Trophoblast cell (in vitro differentiated cells and primary cell): ENCODE data around the gene ATP5MC2.
"Not testable (repeated sequence)": the region's sequence is repeated elsewhere in the genome, so short reads cannot be mapped to it uniquely, and the experiment has no call there.

ENCODE experiments used
- DNase-seq, 2 donors: peaks; one replicate each; pipeline ENCODE4 v3.0.0-alpha.2; 2016
- H2AFZ ChIP-seq: 2 replicates; pipeline ENCODE4 v1.6.1; 2013; ENCODE audit warnings: low read length, moderate library complexity, mild to moderate bottlenecking; ENCODE audit not compliant: insufficient read depth, poor library complexity
- H2AK5ac ChIP-seq: 2 replicates; pipeline ENCODE4 v1.6.1; 2013; ENCODE audit warnings: mild to moderate bottlenecking, low read length
- H2BK120ac ChIP-seq: 2 replicates; pipeline ENCODE4 v1.6.1; 2013; ENCODE audit warnings: low read length, mild to moderate bottlenecking, moderate library complexity; ENCODE audit not compliant: insufficient read depth, poor library complexity
- H2BK12ac ChIP-seq: 2 replicates; pipeline ENCODE4 v1.6.1; 2013; ENCODE audit warnings: mild to moderate bottlenecking, low read length, moderate library complexity
- H2BK5ac ChIP-seq: 2 replicates; pipeline ENCODE4 v1.6.1; 2013; ENCODE audit warnings: low read length, low read depth, moderate library complexity, mild to moderate bottlenecking; ENCODE audit not compliant: poor library complexity
- H3K14ac ChIP-seq: 2 replicates; pipeline ENCODE4 v1.6.1; 2013; ENCODE audit warnings: mild to moderate bottlenecking, low read length
- H3K18ac ChIP-seq: 2 replicates; pipeline ENCODE4 v1.6.1; 2013; ENCODE audit warnings: mild to moderate bottlenecking, low read length
- H3K23ac ChIP-seq: 2 replicates; pipeline ENCODE4 v1.6.1; 2013; ENCODE audit warnings: low read length
- H3K27ac ChIP-seq: 2 replicates; pipeline ENCODE4 v1.5.1; 2013; ENCODE audit warnings: low read depth, mild to moderate bottlenecking, inconsistent platforms, low read length, moderate library complexity
- H3K27me3 ChIP-seq: 2 replicates; pipeline ENCODE4 v1.6.1; 2013; ENCODE audit warnings: inconsistent platforms, mild to moderate bottlenecking, low read length, moderate library complexity; ENCODE audit not compliant: insufficient read depth
- H3K36me3 ChIP-seq, 2 experiments: 1 replicate in 1 of 2; 2 replicates in 1 of 2; pipeline ENCODE4 v1.6.1; 2013; ENCODE audit warnings: low read length in 2 of 2, mild to moderate bottlenecking in 2 of 2, moderate library complexity in 1 of 2; ENCODE audit not compliant: insufficient read depth in 2 of 2, control insufficient read depth in 1 of 2
- H3K4ac ChIP-seq: 2 replicates; pipeline ENCODE4 v1.6.1; 2013; ENCODE audit warnings: low read depth, mild to moderate bottlenecking, low read length, moderate library complexity
- H3K4me1 ChIP-seq, 2 experiments: 1 replicate in 1 of 2; 2 replicates in 1 of 2; pipeline ENCODE4 v1.6.1; 2013; ENCODE audit warnings: low read length in 2 of 2, mild to moderate bottlenecking in 2 of 2, moderate library complexity in 1 of 2; ENCODE audit not compliant: insufficient read depth in 2 of 2, control insufficient read depth in 1 of 2
- H3K4me2 ChIP-seq: 2 replicates; pipeline ENCODE4 v1.6.1; 2013; ENCODE audit warnings: inconsistent platforms, mild to moderate bottlenecking, low read length, moderate library complexity
- H3K4me3 ChIP-seq: 2 replicates; pipeline ENCODE4 v1.5.1; 2013; ENCODE audit warnings: mild to moderate bottlenecking, low read depth, low read length, inconsistent platforms
- H3K79me1 ChIP-seq: one replicate; pipeline ENCODE4 v1.6.1; 2013; ENCODE audit warnings: low read length
- H3K79me2 ChIP-seq: 2 replicates; pipeline ENCODE4 v1.6.1; 2013; ENCODE audit warnings: low read length, mild to moderate bottlenecking; ENCODE audit not compliant: control insufficient read depth, insufficient read depth, poor library complexity
- H3K9ac ChIP-seq: 2 replicates; pipeline ENCODE4 v1.6.1; 2013; ENCODE audit warnings: mild to moderate bottlenecking, low read length
- H3K9me3 ChIP-seq: 2 replicates; pipeline ENCODE4 v1.6.1; 2013; ENCODE audit warnings: low read depth, mild to moderate bottlenecking, control low read depth, inconsistent platforms, low read length; ENCODE audit not compliant: insufficient read depth
- H4K12ac ChIP-seq: 2 replicates; pipeline ENCODE4 v1.6.1; 2013; ENCODE audit warnings: low read depth, mild to moderate bottlenecking, low read length, moderate library complexity
- H4K8ac ChIP-seq: 2 replicates; pipeline ENCODE4 v1.6.1; 2013; ENCODE audit warnings: low read depth, mild to moderate bottlenecking, low read length, moderate library complexity
- H4K91ac ChIP-seq: one replicate; pipeline ENCODE4 v1.6.1; 2013; ENCODE audit warnings: low read depth, mild to moderate bottlenecking, low read length, moderate library complexity
- WGBS: extraction: QIAGEN DNeasy Blood & Tissue Kit; methylation state at CpG from one replicate; pipeline ENCODE4 v1.1.7; 2013; ENCODE audit warnings: missing lambda C conversion rate; ENCODE audit not compliant: insufficient read length, insufficient coverage; ENCODE audit errors: extremely low coverage; 5-methylcytosine and 5-hydroxymethylcytosine counted together

ATP5MC2 gene

DNA sequence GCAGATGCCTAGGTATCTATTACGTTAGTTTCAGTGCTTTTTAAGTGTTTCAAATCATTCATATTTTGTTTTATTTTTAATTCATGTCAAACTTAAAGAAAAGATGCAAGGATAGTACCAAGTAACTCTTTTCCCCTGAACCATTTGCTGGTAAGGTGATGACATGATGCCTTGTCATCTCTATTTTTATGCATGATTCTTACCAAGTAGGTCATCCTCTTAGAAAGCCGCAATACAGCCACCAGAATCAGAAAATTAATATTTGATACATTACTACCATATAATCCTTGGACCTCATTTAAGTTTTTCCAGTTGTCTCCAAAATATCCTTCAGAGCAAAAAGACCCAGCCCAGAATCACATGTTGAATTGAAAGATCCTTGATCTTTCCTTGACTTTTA is 22.3 kb downstream of the ATP5MC2 start:
- no peak for DNase-seq

DNA sequence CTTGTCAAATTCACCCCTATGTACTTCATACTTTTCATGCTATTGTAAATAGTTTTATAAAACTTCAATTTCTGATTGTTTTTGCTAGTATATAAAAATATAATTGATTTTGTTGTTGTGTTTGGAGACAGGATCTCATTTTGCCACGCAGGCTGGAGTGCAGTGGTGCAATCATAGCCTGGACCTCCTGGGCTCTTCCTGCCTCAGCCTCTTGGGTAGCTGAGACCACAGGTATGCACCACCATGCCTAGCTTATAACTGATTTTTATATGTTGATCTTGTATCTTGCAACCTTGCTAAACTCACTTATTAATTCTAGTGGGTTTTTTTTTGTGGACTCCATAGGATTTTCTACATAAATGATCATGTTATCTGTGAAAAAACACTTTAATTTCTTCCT is 23.5 kb downstream of the ATP5MC2 start:
- no peak overlapping the region for H3K4ac ChIP-seq
- H3K4me1 ChIP-seq, result no peaks in the 10 kb centered on the region
- no peaks in the 10 kb centered on the region for H3K79me1 ChIP-seq
- no peak overlapping the region for H3K18ac ChIP-seq
- no peak for DNase-seq
- H3K36me3 ChIP-seq, result no peaks in the 10 kb centered on the region
- H3K27ac ChIP-seq, result no peak overlapping the region
- H3K27me3 ChIP-seq, result no peaks in the 10 kb centered on the region
- no peak overlapping the region for H2AK5ac ChIP-seq
- no peak overlapping the region for H4K91ac ChIP-seq
- no peak overlapping the region for H2BK12ac ChIP-seq
- no peak overlapping the region for H4K8ac ChIP-seq
- H3K14ac ChIP-seq, result no peak overlapping the region
- H3K9ac ChIP-seq, result no peak overlapping the region
- no peak overlapping the region for H2BK120ac ChIP-seq
- H3K79me2 ChIP-seq, result no peaks in the 10 kb centered on the region
- H3K4me2 ChIP-seq, result no peak overlapping the region
- WGBS, result no CpG with 5 or more reads among the region's 1 CpG
- no peak overlapping the region for H3K23ac ChIP-seq
- no peak overlapping the region for H2BK5ac ChIP-seq
- H3K4me3 ChIP-seq, result no peak overlapping the region
- H3K9me3 ChIP-seq, result no peaks in the 10 kb centered on the region
- H4K12ac ChIP-seq, result no peak overlapping the region
- no peak overlapping the region for H2AFZ ChIP-seq

More for the DNA sequence above, 22.3 kb downstream of the ATP5MC2 start:
- Histone ChIP-seq H3K4ac (no peak overlapping the region), H3K18ac (no peak overlapping the region), H4K8ac (no peak overlapping the region), H2AFZ (no peak overlapping the region), H3K27me3 (no peaks in the 10 kb centered on the region), H2BK5ac (no peak overlapping the region), H3K4me2 (no peak overlapping the region), H3K79me2 (no peaks in the 10 kb centered on the region), H3K4me1 (no peaks in the 10 kb centered on the region), H2BK12ac (no peak overlapping the region), H2AK5ac (no peak overlapping the region), H3K36me3 (no peaks in the 10 kb centered on the region), H3K9ac (no peak overlapping the region), H3K4me3 (no peak overlapping the region), H4K91ac (no peak overlapping the region), H3K79me1 (no peaks in the 10 kb centered on the region), H4K12ac (no peak overlapping the region), H3K27ac (no peak overlapping the region), H2BK120ac (no peak overlapping the region), H3K9me3 (no peaks in the 10 kb centered on the region), H3K23ac (no peak overlapping the region), H3K14ac (no peak overlapping the region)
- no CpG with 5 or more reads among the region's 2 CpGs for WGBS

DNA sequence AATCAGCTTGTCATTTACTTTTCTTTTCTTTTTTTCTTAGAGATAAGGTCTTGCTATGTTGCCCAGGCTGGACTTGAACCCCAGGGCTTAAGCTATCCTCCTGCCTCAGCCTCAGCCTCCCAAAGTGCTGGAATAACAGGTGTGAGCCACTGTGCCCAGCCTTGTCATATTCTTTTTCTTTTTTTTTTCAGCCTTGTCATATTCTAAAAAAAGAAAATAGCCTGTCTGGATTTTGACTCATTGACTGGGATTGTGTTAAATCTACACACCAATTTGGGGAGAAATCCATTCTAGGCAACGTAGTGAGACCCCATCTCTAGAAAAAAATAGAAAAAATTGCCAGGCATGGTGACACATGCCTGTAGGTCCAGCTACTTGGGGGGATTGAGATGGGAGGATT is 24.1 kb downstream of the ATP5MC2 start:
- Histone ChIP-seq H2BK120ac (no peak overlapping the region), H3K27me3 (no peaks in the 10 kb centered on the region), H3K18ac (no peak overlapping the region), H3K79me1 (no peaks in the 10 kb centered on the region), H4K12ac (no peak overlapping the region), H2BK12ac (no peak overlapping the region), H2AK5ac (no peak overlapping the region), H3K23ac (no peak overlapping the region), H3K14ac (no peak overlapping the region), H4K8ac (no peak overlapping the region), H3K9ac (no peak overlapping the region), H3K4ac (no peak overlapping the region), H2AFZ (no peak overlapping the region), H2BK5ac (no peak overlapping the region), H3K36me3 (no peaks in the 10 kb centered on the region), H3K4me1 (no peaks in the 10 kb centered on the region), H3K4me2 (no peak overlapping the region), H4K91ac (no peak overlapping the region), H3K79me2 (no peaks in the 10 kb centered on the region), H3K9me3 (no peaks in the 10 kb centered on the region), H3K27ac (no peak overlapping the region), H3K4me3 (no peak overlapping the region)
- peak in 1 of 2 donors; percentile 4 for DNase-seq
- WGBS, result no CpG with 5 or more reads among the region's 1 CpG

DNA sequence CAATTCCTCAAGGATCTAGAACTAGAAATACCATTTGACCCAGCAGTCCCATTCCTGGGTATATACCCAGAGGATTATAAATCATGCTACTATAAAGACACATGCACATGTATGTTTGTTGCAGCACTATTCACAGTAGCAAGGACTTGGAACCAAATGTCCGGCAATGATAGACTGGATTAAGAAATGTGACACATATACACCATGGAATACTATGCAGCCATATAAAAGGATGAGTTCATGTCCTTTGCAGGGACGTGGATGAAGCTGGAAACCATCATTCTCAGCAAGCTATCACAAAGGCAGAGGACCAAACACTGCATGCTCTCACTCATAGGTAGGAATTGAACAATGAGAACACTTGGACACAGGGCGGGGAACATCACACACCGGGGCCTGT is 29.6 kb downstream of the ATP5MC2 start:
- not testable (repeated sequence) for H2BK12ac ChIP-seq, H4K8ac ChIP-seq, H4K91ac ChIP-seq

More for the DNA sequence above, 29.6 kb downstream of the ATP5MC2 start:
- not testable (repeated sequence) for H3K14ac ChIP-seq, H3K79me2 ChIP-seq, H3K4ac ChIP-seq, H2AK5ac ChIP-seq, H3K36me3 ChIP-seq, H2BK120ac ChIP-seq, H3K9me3 ChIP-seq, H3K4me1 ChIP-seq, H4K12ac ChIP-seq, H3K27me3 ChIP-seq, H2AFZ ChIP-seq, H3K23ac ChIP-seq, H3K4me3 ChIP-seq, H3K9ac ChIP-seq, DNase-seq, H3K79me1 ChIP-seq, H2BK5ac ChIP-seq, H3K18ac ChIP-seq, H3K4me2 ChIP-seq, H3K27ac ChIP-seq
- no CpG with 5 or more reads among the region's 4 CpGs for WGBS
